Stimulated activated CD4-positive, alpha-beta T cell treated with anti-CD3 and anti-CD28 coated beads, TNF-alpha, amount 100 ng/mL, for 48 hours (primary cell): ENCODE results near the gene SLC7A10.
"Not testable (repeated sequence)": the region's sequence is repeated elsewhere in the genome, so short reads cannot be mapped to it uniquely, and the experiment has no call there.

Experiments used
- DNase-seq, 3 donors: peaks; one replicate each; pipeline ENCODE4 v3.0.0-alpha.2; 2020; ENCODE audit warnings: low read depth in 3 of 3

Gene SLC7A10

DNA sequence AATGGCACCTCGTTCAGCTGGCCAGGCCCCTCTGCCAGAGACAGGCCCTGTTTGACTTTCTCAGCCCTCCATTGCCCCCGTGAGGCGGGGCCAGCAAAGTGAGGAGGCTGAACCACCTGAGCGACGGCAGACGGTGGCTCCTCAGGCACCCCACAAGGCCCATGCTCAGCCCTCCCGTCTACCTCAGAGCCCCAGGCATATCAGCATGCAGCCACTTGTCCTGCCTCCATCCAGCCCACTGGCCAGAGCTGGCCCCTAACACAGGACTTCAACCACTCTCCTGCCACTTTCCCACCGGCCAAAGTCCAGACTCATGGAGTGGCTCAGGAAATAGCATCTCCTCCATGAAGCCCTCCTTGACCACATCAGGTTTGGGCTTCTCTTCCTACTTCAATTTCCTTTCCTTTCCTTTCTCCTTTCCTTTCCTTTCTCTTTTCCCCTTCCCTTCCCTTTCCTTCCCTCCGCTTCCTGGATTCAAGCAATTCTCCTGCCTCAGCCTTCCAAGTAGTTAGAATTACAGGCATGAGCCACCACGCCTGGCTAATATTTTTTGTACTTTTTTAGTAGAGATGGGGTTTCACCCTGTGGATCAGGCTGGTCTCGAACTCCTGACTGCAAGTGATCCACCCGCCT lies 9.3 kb downstream of the SLC7A10 start:
- no peak for DNase-seq

DNA sequence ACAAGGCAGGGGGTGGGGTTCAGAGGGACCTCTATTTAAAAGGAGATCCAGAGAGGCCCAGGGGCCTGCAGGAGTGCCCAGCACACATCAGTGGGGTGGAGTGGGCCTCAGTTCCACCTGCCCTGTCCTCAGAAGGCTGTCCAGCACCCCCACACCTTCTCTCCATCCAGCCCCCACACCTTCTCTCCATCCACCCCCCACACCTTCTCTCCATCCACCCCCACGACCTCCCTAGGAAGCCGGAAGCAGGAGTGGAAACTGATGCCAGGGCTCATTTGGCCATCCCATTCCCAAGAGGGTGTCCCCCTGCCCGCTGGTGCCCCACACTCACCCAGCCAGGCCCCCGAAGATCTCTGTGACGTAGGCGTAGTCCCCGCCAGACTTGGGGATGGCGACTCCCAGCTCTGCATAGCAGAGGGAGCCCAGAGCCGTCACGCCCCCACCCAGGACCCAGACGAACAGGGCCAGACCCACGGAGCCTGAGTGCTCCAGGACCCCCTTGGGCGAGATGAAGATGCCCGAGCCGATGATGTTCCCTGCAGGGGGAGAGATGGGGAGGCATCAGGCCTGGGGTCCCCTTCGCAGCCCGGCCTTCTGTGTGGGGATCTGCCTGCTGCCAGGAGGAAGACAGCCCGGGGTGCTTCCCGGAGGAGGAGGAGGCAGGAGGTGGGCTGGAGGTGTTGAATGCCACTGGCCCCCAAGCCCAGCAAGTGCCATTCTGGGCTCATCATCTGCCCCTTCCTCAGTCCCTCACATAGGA lies 10.0 kb downstream of the SLC7A10 start:
- no peak for DNase-seq

DNA sequence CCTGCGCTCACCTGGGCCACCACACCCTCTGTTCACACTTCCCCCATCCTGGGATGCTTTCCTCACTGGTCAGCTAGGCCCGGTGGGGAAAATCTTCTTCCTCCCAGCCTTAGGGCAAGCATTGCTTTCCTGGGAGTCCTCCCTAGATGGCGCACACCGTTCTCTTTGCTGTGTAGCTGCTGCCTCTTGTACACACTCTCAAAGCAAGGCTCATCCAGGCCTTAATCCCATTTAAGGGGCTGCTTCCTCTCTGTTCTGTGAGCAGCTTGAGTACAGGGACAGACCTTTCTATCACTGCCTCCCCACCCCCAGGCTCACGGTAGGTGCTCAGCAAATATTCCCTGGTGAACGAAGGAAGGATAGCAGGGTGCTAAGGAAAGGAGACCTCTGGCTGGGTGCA lies 11.1 kb downstream of the SLC7A10 start:
- no peak for DNase-seq

DNA sequence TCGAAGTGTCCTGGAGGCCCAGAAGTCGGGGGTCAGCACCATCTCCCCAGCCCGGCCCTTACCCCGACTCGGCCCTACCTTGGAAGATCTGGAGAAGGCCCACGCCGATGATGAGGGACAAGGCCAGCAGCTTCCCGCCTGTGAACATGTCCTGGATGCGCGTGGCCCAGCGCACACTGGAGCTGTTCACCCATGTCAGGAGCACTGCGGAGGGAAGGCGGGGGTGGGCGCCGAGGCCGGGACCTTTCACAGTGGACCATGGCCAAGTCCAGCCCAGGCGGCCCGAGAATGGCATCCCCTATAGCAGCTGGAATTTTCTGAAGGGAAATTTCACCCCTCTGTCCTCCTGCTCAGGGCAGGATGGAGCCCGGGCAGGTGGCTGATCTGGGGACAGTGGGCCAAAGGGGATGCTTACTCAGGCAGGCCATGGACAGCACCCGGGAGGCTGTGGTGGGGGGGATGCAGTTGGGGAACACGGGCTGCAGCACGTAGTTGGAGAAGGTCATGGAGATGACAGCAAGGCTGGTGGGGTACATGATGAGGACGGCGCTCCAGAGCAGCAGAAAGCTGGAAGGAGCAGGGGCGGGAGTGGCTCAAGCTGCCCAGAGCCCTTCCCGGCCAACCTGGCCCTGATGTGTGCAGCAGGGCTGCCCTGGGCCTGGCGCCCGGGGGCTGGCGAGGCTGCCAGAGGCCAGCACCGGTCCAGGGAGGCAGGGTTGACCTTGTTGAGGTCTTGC lies 13.0 kb downstream of the SLC7A10 start:
- DNase-seq: no peak

DNA sequence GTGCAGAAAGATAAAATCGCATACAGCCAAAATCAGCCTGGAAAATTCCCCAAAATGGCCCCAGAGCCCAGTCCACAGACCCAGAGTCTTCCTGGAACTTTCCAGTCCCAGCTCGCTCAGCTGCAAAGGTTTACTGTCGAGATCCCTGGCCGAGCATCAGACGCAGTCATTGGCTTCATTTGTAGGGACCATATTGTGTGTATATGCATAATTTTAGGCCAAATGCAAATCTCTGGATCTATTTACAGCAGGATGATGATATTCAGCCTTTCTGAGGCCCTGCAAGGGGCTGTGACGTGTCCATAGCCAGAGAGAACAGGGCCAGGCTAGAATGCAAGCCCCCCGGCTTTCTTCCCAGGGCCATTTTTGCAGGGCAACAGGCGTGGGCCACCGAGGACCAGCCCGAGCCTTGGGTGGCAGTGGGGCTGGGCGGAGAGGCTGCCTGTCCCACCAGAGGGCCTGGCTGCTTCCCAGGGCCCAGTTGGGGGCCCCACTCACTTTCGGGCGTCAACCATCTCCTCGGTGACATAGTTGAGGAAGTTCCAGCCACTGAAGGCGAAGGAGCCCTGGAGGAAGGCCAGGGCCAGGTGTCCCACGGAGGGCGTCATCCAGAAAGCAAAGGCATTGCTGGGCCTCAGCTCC lies 13.7 kb downstream of the SLC7A10 start:
- no peak for DNase-seq

DNA sequence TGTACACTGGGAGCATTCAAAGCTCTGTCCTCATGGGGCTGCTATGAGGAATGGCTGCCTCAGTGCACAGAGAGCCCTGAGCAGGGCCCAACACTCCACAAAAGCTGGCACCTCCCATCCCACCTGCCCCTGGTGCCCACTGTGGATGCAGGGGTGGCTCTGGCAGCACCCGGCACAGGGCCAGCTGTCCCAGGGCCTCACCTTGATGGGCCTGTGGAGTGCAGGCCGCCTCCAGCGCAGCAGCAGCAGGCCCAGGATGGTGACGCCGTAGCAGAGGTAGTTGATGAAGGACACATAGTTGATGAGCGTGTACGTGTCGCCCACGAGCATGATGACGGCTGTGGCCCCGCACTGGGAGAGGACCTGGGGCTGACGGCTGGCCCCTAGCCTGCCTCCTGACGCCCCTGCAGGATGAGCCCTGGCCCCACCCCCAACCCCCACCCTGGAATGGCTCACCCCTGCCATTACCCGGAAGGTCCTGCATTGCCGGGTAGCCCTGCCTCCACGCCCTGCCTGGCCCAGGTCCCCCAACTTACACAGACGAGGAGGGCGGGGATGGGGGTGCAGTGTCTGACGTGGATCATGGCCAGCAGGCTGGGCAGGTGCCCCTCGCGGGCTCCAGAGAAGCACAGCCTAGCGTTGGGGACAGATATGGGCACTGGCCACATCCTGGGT lies 15.2 kb downstream of the SLC7A10 start:
- no peak for DNase-seq

DNA sequence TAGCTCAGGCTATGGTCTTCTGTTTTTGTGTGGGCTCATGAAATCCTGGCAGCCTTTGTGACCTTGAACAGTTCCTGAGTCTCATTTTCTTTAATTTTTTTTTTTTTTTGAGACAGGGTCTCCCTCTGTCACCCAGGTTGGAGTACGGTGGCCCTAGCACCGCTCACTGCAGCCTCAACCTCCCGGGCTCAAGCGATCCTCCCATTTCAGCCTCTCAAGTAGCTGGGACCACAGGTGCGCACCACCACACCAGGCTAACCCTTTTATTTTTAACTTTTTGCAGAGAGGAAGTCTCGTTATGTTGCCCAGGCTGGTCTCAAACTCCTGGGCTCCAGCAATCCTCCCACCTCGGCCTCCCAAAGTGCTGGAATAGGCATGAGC lies 15.8 kb downstream of the SLC7A10 start:
- DNase-seq: not testable (repeated sequence)

DNA sequence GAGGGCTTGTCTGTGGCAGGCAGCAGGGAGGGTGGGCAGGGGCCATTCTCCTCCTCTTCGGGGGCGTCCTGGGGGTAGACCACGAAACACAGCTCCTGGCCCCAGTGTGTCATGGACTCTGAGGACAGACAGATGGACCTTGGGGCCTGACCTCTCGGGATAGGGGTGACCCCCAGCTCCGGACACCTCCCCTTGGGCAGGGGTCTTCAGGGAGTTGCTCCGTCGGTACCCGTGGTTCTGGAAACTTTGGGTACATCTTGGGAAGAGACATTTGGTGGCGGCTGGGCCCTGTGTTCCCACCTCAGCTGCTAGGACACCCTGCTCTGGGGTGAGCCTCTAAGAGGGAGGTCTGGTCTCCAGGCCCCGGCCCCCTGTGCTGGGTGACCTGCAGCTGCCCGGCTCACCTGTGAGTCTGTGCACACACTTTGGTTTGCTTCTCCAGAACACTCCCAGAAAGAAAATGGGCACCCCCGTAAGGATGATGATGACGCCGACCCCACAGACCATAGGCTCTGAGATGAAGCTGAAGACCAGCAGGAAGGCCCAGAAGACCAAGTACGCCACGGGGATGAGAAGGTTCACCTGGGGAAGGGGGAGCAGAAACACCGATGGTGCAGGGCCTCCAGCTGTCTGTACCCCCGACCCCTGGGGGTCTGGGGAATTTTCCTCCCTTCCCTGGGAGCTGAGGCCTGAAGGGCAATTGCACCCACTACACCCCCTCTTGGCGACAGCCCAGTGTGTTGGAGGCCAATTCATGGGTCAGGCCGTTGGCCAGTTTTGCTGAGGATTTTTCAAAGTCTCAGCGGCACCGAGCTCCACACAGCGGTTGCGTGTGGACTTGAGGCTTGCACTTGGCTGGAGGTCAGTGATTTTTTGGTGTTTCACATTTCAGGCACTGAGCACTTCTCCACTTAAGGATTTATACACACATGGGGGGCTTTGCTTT lies 16.5 kb downstream of the SLC7A10 start:
- no peak for DNase-seq

DNA sequence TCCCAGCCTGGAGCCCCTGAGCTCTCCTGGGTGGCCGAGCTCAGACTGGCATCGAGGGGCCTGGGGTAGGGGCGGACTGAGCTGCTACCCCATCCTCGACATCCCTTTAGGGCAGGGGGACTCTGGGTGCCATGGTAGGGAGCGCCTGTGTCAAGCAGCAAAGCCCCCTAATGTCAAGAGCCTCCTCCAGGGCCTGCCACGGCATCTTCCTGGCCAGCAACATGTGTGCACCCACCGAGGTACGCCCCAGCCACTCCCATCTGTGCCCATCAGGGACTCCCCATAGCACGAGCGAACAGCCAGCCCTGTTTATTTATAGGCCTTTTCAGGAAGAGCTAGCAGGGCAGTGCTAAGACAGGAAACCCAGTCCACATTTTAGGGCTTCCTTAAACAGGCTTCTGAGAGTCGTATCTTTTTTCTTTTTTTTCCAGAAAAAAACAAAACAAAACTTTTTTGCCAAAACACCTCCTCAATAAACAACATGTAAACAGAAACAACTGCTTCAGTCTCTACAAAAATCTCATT lies 17.2 kb downstream of the SLC7A10 start:
- no peak for DNase-seq

DNA sequence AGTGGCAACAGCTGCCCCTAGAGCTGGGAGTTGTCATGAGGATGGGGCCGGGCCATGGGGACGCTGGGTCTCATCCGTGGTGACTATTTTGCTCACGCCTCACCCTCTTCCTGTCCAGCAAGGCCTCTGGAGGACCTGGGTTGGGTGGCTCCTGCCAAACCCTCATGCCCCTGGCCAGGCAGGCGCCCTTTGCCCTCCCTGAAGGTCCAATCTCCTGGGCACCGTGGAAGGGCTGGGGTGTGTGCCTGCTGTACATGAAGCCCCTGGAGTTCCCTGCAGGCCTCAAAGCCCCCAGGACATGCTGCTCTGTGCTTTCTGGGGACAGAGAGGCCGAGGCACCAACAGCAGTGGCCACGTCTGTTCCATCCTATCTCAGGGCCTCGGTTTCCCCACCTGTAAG lies 17.7 kb downstream of the SLC7A10 start:
- no peak for DNase-seq

DNA sequence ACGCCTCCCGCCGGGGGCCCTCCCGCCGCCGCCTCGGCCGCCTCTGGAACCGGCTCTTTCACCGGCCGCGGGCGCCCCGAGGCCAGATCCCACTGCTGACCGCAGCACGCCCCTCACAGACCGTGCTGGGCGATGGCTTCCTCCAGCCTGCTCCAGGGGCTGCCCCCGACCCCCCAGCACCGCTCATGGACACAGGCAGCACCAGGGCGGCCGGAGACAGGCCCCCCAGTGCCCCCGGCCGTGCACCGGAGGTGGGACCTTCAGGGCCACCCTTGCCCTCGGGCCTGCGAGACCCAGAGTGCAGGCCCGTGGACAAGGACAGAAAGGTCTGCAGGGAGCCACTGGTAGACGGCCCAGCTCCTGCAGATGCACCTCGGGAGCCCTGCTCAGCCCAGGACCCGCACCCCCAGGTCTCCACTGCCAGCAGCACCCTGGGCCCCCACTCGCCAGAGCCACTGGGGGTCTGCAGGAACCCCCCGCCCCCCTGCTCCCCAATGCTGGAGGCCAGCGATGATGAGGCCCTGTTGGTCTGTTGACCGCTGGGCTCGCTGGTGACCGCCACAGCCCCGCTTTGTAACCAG lies 18.5 kb downstream of the SLC7A10 start:
- no peak for DNase-seq

DNA sequence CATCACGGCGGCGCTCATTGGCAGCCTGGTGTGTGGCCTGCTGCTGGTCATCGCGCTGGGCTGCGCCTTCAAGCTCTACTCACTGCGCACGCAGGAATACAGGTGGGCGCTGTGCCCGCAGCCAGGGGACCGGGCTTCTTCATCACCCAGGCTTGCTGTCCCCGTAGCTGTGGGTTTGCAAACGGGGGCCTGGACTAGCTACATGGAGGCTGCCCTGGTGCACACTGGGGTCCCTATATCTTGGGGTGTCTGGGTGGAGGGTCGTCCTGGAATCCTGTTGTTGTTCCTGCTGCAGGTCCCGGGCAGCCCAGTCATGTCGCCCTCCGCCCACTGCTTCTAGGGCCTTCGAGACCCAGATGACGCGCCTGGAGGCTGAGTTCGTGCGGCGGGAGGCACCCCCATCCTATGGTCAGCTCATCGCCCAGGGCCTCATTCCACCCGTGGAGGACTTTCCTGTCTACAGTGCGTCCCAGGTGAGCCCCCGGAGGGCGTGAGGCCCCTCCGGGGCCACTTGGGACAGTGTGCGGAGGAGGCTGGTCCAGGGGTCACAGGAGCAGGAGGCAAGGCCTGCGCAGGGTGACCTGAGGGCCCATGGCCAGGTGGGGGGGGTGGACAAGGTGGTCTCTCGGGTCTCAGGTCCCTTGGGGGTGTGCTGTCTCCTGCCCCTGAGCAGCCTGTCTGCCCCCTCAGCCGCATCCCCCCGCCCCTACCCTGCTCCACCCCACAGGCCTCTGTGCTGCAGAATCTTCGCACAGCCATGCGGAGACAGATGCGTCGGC lies 19.2 kb downstream of the SLC7A10 start:
- DNase-seq: no peak

DNA sequence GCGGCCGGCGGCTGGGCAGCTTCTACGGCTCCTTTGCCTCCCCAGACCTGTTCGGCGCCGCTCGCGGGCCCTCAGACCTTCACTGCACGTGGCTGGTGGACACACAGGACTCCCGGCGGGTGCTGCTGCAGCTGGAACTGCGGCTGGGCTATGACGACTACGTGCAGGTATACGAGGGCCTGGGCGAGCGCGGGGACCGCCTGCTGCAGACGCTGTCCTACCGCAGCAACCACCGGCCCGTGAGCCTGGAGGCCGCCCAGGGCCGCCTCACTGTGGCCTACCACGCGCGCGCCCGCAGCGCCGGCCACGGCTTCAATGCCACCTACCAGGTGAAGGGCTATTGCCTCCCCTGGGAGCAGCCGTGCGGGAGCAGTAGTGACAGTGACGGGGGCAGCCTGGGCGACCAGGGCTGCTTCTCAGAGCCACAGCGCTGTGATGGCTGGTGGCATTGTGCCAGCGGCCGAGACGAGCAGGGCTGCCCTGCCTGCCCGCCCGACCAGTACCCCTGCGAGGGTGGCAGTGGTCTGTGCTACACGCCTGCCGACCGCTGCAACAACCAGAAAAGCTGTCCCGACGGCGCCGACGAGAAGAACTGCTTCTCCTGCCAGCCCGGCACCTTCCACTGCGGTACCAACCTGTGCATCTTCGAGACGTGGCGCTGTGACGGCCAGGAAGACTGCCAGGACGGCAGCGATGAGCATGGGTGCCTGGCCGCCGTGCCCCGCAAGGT lies 20.0 kb downstream of the SLC7A10 start:
- DNase-seq: no peak

DNA sequence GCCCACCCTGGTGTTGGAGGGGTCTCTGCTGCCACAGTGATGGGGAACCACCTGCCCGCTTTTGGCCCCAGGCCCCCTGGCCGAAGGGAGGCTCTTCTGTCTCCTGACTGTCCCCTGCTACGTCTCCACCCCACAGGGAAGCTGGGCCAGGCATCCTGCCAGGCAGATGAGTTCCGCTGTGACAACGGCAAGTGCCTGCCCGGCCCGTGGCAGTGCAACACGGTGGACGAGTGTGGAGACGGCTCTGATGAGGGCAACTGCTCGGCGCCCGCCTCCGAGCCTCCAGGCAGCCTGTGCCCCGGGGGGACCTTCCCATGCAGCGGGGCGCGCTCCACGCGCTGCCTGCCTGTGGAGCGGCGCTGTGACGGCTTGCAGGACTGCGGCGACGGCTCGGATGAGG lies 20.5 kb downstream of the SLC7A10 start:
- no peak for DNase-seq

DNA sequence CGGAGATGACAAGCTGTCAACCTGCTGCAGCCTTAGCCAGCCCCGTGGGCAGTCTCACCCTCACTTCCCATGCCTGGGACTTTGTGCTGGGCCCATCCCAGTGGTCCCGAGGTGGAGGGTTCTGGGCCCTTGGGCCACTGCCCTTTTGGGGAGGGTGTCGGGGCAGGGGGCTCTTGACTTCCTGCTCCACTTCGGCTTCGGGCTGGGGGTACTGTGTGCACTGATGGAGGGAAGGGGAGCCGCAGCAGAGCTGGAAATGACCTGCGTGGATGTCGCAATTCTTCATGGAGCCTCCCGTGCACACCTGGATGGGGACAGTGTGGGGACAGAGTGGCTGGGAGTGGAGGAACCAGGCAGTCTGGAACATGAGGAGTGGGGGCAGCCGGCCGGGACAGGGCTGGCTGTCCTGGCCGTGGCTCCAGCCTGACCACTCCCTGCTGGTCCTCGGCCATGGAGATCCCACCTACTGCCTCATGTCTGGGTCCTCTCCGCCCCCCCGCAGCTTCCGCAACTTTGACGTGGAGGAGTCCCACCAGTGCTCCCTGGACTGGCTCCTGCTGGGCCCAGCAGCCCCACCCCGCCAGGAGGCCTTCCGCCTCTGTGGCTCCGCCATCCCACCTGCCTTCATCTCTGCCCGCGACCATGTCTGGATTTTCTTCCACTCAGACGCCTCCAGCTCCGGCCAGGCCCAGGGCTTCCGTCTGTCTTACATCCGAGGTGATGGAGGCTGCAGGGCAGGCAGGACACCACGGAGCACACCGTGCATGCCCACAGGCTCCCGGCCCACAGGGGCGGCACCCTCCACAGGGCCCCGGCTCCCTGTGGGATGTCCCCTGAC lies 21.3 kb downstream of the SLC7A10 start:
- no peak for DNase-seq

DNA sequence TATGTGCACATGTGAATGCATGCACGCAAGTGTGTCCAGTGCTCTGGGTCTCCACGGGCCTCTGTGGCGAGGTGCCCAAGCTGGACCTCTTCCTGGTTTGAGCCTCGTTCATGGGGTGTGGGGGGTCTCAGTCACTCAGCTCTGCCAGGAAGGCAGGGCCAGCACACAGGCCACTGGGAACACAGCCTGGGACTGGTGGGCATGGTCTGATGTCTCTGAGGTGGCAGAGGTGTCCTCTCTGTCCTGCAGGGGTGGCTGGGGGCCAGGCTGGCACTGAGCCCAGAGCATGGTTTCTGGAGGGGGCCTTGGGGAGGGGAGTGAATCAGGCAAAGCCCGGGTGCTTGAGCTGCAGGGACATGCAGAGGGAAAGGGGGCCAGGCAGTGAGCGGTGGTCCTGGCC lies 22.1 kb downstream of the SLC7A10 start:
- no peak for DNase-seq

DNA sequence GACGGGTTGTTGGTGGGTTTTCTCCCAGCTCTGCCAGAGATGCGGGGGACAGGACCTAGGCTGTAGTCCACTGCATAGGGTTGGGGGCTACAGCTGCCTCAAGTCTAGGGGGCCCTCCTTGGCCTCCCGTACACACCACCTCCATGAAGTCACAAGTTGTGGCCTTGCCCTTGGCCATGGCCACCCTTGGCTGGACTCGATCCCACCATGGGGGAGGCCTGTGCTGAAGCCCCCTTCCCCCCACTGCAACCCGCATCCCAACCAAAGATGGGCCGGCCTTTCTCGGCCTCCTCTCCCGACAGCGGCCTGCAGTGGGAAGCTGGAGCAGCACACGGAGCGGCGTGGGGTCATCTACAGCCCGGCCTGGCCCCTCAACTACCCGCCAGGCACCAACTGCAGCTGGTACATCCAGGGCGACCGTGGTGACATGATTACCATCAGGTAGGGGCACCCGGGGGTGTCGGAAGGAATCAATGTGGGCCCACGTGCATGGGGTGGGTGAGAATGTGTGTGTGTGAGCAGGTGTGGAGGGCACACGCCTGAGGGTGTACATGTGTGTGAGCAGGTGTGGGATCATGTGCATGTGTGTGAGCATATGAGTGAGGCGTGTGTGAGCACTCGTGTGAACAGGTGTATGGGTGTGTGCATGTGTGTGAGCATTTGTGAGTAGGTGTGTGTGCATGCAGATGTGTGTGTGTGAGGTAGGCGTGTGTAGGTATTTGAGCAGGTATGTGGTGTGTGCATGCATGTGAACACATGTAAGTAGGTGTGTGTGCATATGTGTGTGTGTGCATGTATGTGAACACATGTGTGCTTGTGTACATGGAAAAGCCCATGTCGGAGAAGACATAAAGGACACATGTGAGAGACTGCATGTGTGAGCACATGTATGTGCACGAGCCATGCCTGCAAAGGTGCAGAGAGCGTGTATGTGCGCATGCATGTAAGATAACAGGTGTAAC lies 22.8 kb downstream of the SLC7A10 start:
- no peak for DNase-seq
